Measurements from ENCODE around the gene WFIKKN2. TPM values are rescaled to one million over a fixed set of nuclear protein-coding genes. Genes with fewer than 3 reads are reported as not detected.
A peak's percentile ranks its signal among the peaks of the same experiment; 100 is the strongest.
"Not testable (repeated sequence)": the region's sequence is repeated elsewhere in the genome, so short reads cannot be mapped to it uniquely, and the experiment has no call there.

Gene WFIKKN2
- total RNA-seq, 1 donor from 2014 or later: 0.19 TPM

GRCh38 chr17:50866950-50867362 is 31.6 kb downstream of the WFIKKN2 start:
- DNase-seq (ENCODE audit: low spot score): no peak
- intact Hi-C loops (cut with DNase I): loop anchor here (1.0 to 10.0 kb wide), 2 partner anchors 64 to 258 kb away; partner anchors contain the start of gene SPAG9

- intact Hi-C loops (cut with DNase I): loop anchor here (1.0 to 10.0 kb wide), 2 partner anchors 64 to 257 kb away; partner anchors contain the start of gene SPAG9
- DNase-seq (ENCODE audit: low spot score): peak; percentile 96
These were observed 32.2 kb downstream of the WFIKKN2 start for GRCh38 chr17:50867363-50868139.

GRCh38 chr17:50868140-50868438 is 32.7 kb downstream of the WFIKKN2 start:
- no peak for DNase-seq (ENCODE audit: low spot score)
- intact Hi-C loops (cut with DNase I): loop anchor here (10.0 kb wide), 1 partner anchor 257 kb away; the partner anchor contains the start of gene SPAG9

GRCh38 chr17:50868602-50869001 is 33.2 kb downstream of the WFIKKN2 start:
- intact Hi-C loops (cut with DNase I): loop anchor here (10.0 kb wide), 1 partner anchor 256 kb away; the partner anchor contains the start of gene SPAG9
- no peak for DNase-seq (ENCODE audit: low spot score)

GRCh38 chr17:50871364-50871763 is 36.0 kb downstream of the WFIKKN2 start:
- intact Hi-C loops (cut with DNase I): no loop called here
- no peak for DNase-seq (ENCODE audit: low spot score)

- no peak for DNase-seq (ENCODE audit: low spot score)
- intact Hi-C loops (cut with DNase I): no loop called here
These were observed 36.5 kb downstream of the WFIKKN2 start for GRCh38 chr17:50871898-50872297.

- DNase-seq (ENCODE audit: low spot score): no peak
- intact Hi-C loops (cut with DNase I): no loop called here
These were observed 37.5 kb downstream of the WFIKKN2 start for GRCh38 chr17:50872710-50873424.

GRCh38 chr17:50875074-50875473 is 39.7 kb downstream of the WFIKKN2 start:
- intact Hi-C loops (cut with DNase I): no loop called here
- DNase-seq (ENCODE audit: low spot score): no peak

- DNase-seq (ENCODE audit: low spot score); intact Hi-C loops (cut with DNase I): not testable (repeated sequence)
These were observed 41.7 kb downstream of the WFIKKN2 start for GRCh38 chr17:50877042-50877441.

- no peak for DNase-seq (ENCODE audit: low spot score)
- intact Hi-C loops (cut with DNase I): no loop called here
These were observed 42.5 kb downstream of the WFIKKN2 start for GRCh38 chr17:50877838-50878237.

- intact Hi-C loops (cut with DNase I): no loop called here
- no peak for DNase-seq (ENCODE audit: low spot score)
These were observed 43.7 kb downstream of the WFIKKN2 start for GRCh38 chr17:50879086-50879485.

- intact Hi-C loops (cut with DNase I): no loop called here
- no peak for DNase-seq (ENCODE audit: low spot score)
These were observed 45.8 kb downstream of the WFIKKN2 start for GRCh38 chr17:50881182-50881581.

GRCh38 chr17:50882851-50883250 is 47.5 kb downstream of the WFIKKN2 start:
- DNase-seq (ENCODE audit: low spot score): no peak
- intact Hi-C loops (cut with DNase I): no loop called here

- no peak for DNase-seq (ENCODE audit: low spot score)
- intact Hi-C loops (cut with DNase I): no loop called here
These were observed 48.6 kb downstream of the WFIKKN2 start for GRCh38 chr17:50883850-50884438.

GRCh38 chr17:50884439-50885311 is 49.3 kb downstream of the WFIKKN2 start:
- intact Hi-C loops (cut with DNase I): no loop called here
- no peak for DNase-seq (ENCODE audit: low spot score)

GRCh38 chr17:50887705-50888245 is 52.4 kb downstream of the WFIKKN2 start:
- intact Hi-C loops (cut with DNase I): no loop called here
- DNase-seq (ENCODE audit: low spot score): no peak

GRCh38 chr17:50889528-50890118 is 54.2 kb downstream of the WFIKKN2 start:
- intact Hi-C loops (cut with DNase I): no loop called here
- no peak for DNase-seq (ENCODE audit: low spot score)

- no peak for DNase-seq (ENCODE audit: low spot score)
- intact Hi-C loops (cut with DNase I): no loop called here
These were observed 55.5 kb downstream of the WFIKKN2 start for GRCh38 chr17:50890675-50891516.

All from cardiac septum (tissue), 1 donor.